Ascending aorta (tissue), 2 donors: Measurements from ENCODE around the gene MARK1. TPM values are rescaled to one million over a fixed set of nuclear protein-coding genes. Genes with fewer than 3 reads are reported as not detected.
"Not testable (repeated sequence)": the region's sequence is repeated elsewhere in the genome, so short reads cannot be mapped to it uniquely, and the experiment has no call there.

Experiments used
- DNase-seq, 2 donors: peaks; one replicate each; pipeline ENCODE4 v3.0.0-alpha.2; 2019; ENCODE audit warnings: low spot score in 2 of 2
- H3K27ac ChIP-seq, 2 donors: fragments of 200-600 bp; sonication (generic); one replicate each; pipeline ENCODE4 v1.5.1; 2016 to 2017; ENCODE audit warnings: mild to moderate bottlenecking in 1 of 2
- H3K27me3 ChIP-seq: fragments of 200-600 bp; sonication (generic); one replicate; pipeline ENCODE4 v1.5.1; 2017
- H3K36me3 ChIP-seq, 2 donors: fragments of 200-600 bp; sonication (generic); one replicate each; pipeline ENCODE4 v1.5.1; 2016
- H3K4me1 ChIP-seq, 2 donors: fragments of 200-600 bp; sonication (generic); one replicate each; pipeline ENCODE4 v1.5.1; 2016 to 2017; ENCODE audit warnings: mild to moderate bottlenecking in 1 of 2
- H3K4me3 ChIP-seq, 2 donors: fragments of 200-600 bp; sonication (generic); one replicate each; pipeline ENCODE4 v1.5.1; 2016 to 2017; ENCODE audit warnings: mild to moderate bottlenecking in 1 of 2
- H3K9me3 ChIP-seq, 2 donors: fragments of 200-600 bp; sonication (generic); one replicate each; pipeline ENCODE4 v1.5.1; 2016
- intact Hi-C: fragments of 100-400 bp; cut with DNase I; formaldehyde crosslinking; loops from one replicate; pipeline ENCODE4 v1.15.1; 2023
- total RNA-seq: library from RNA; depleted of rRNA; stranded (reverse); fragments of >200 nt; gene quantifications from one replicate; pipeline ENCODE4 v1.1.0, GENCODE V29; 2016
- TF ChIP-seq, protein P1 (sequence below), 3 experiments: fragments of 200-600 bp in 2 of 3; fragments of 450-650 bp in 1 of 3; sonication (generic) in 2 of 3; IDR thresholded peaks; one replicate each; pipeline ENCODE4 v1.5.1; 2016 to 2019; ENCODE audit warnings: antibody characterized with exemption in 3 of 3, mild to moderate bottlenecking in 1 of 3, moderate library complexity in 1 of 3

The MARK1 gene
- total RNA-seq, 1 donor from 2014 or later = 11.6 TPM

GRCh38 chr1:220673921-220674320, 146.0 kb downstream of the MARK1 start:
- DNase-seq = no peak
- intact Hi-C loops = no loop called here
- TF ChIP-seq, protein P1, sequence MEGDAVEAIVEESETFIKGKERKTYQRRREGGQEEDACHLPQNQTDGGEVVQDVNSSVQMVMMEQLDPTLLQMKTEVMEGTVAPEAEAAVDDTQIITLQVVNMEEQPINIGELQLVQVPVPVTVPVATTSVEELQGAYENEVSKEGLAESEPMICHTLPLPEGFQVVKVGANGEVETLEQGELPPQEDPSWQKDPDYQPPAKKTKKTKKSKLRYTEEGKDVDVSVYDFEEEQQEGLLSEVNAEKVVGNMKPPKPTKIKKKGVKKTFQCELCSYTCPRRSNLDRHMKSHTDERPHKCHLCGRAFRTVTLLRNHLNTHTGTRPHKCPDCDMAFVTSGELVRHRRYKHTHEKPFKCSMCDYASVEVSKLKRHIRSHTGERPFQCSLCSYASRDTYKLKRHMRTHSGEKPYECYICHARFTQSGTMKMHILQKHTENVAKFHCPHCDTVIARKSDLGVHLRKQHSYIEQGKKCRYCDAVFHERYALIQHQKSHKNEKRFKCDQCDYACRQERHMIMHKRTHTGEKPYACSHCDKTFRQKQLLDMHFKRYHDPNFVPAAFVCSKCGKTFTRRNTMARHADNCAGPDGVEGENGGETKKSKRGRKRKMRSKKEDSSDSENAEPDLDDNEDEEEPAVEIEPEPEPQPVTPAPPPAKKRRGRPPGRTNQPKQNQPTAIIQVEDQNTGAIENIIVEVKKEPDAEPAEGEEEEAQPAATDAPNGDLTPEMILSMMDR (IDR thresholded peaks at IDR 0.05) = no peak
- Histone ChIP-seq H3K4me3 (no peak overlapping the region), H3K27me3 (no peaks in the 10 kb centered on the region), H3K27ac (no peak overlapping the region), H3K9me3 (no peaks in the 10 kb centered on the region), H3K36me3 (no peaks in the 10 kb centered on the region), H3K4me1 (no peaks in the 10 kb centered on the region)

DNA sequence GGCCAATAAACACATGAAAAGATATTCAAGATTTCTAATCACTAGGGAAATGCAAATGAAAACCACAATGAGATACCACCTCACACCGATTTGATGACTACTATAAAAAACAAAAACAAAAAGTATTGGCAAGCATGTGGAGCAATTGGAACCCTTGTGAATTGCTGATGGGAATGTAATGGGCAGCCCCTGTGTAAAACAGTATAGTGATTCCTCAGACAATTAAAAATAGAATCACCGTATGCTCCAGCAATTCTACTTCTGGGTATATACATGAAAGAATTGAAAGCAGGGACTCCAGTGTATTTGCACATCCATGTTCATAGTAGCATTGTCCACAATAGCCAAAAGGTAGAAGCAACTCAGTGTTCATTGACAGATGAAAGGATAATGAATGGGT, 149.3 kb downstream of the MARK1 start:
- TF ChIP-seq, protein P1 (IDR thresholded peaks at IDR 0.05) = no peak
- H3K4me1 ChIP-seq = no peaks in the 10 kb centered on the region
- DNase-seq = no peak
- no peaks in the 10 kb centered on the region for H3K36me3 ChIP-seq
- no peak overlapping the region for H3K4me3 ChIP-seq
- H3K27ac ChIP-seq = no peak overlapping the region
- intact Hi-C loops = no loop called here
- H3K9me3 ChIP-seq = no peaks in the 10 kb centered on the region
- no peaks in the 10 kb centered on the region for H3K27me3 ChIP-seq

GRCh38 chr1:220680085-220680687, 152.2 kb downstream of the MARK1 start:
- H3K9me3 ChIP-seq = no peaks in the 10 kb centered on the region
- no peak overlapping the region for H3K4me3 ChIP-seq
- no peak overlapping the region for H3K27ac ChIP-seq
- H3K27me3 ChIP-seq = no peaks in the 10 kb centered on the region
- intact Hi-C loops = loop anchor here (1.0 kb wide), 1 partner anchor 96 kb away; no protein-coding TSS in a partner anchor
- H3K4me1 ChIP-seq = no peaks in the 10 kb centered on the region
- no peaks in the 10 kb centered on the region for H3K36me3 ChIP-seq
- DNase-seq = no peak
- TF ChIP-seq, protein P1 (IDR thresholded peaks at IDR 0.05) = peak; percentile 60 to 82 (median 80)

DNA sequence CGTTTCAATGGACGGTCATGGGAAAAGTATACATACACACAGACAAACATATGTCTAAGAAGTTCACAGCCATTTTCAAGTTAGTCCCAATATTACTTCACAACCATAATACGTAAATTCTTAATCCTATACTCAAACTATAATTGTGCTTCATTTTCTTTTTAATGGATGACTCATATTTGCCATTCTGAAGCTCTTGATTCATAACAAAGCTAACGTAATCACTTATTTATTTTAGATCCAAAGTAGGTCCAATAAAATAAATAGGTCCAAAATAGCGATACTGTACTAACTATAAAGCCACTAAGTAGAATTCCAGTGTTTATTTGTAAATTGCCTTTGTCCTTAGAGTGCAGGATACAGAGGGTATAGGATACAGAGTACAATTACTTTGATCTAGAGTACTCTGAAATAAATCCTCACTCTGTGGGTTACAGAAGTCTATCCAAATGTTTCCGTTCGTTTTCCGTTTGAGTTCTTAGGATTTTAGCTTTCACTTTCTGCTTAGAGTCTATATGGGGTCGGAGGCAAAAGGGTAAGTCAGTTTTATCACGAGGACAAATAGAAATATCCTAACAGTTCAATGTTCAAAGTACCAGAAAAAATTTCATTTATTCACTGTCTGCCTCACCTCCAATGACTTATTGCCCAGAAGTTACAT, 153.4 kb downstream of the MARK1 start:
- DNase-seq = no peak
- H3K4me1 ChIP-seq = no peaks in the 10 kb centered on the region
- intact Hi-C loops = no loop called here
- H3K36me3 ChIP-seq = no peaks in the 10 kb centered on the region
- H3K27me3 ChIP-seq = no peaks in the 10 kb centered on the region
- no peak overlapping the region for H3K27ac ChIP-seq
- TF ChIP-seq, protein P1 (IDR thresholded peaks at IDR 0.05) = no peak
- no peaks in the 10 kb centered on the region for H3K9me3 ChIP-seq
- H3K4me3 ChIP-seq = no peak overlapping the region

GRCh38 chr1:220682901-220683576, 155.1 kb downstream of the MARK1 start:
- H3K36me3 ChIP-seq = no peaks in the 10 kb centered on the region
- no peak for DNase-seq
- no peaks in the 10 kb centered on the region for H3K4me1 ChIP-seq
- no peaks in the 10 kb centered on the region for H3K9me3 ChIP-seq
- no peak overlapping the region for H3K27ac ChIP-seq
- TF ChIP-seq, protein P1 (IDR thresholded peaks at IDR 0.05) = no peak
- no peak overlapping the region for H3K4me3 ChIP-seq
- H3K27me3 ChIP-seq = no peaks in the 10 kb centered on the region
- intact Hi-C loops = no loop called here

- intact Hi-C loops, H3K27me3 ChIP-seq, DNase-seq, H3K4me3 ChIP-seq, H3K36me3 ChIP-seq, H3K9me3 ChIP-seq, H3K4me1 ChIP-seq, H3K27ac ChIP-seq: not testable (repeated sequence)
Observed at GRCh38 chr1:220683716-220684115, 155.8 kb downstream of the MARK1 start.
